NOMO-1 (cell line): Measurements from ENCODE around the gene AZGP1.
A peak's percentile ranks its signal among the peaks of the same experiment; 100 is the strongest.
"Not testable (repeated sequence)": the region's sequence is repeated elsewhere in the genome, so short reads cannot be mapped to it uniquely, and the experiment has no call there.

Experiments
- DNase-seq, 2 experiments: peaks; one replicate each; lab custom pipeline; 2025; ENCODE audit not compliant: unreplicated experiment in 2 of 2; lab: John Stamatoyannopoulos, UW

The AZGP1 gene

DNA sequence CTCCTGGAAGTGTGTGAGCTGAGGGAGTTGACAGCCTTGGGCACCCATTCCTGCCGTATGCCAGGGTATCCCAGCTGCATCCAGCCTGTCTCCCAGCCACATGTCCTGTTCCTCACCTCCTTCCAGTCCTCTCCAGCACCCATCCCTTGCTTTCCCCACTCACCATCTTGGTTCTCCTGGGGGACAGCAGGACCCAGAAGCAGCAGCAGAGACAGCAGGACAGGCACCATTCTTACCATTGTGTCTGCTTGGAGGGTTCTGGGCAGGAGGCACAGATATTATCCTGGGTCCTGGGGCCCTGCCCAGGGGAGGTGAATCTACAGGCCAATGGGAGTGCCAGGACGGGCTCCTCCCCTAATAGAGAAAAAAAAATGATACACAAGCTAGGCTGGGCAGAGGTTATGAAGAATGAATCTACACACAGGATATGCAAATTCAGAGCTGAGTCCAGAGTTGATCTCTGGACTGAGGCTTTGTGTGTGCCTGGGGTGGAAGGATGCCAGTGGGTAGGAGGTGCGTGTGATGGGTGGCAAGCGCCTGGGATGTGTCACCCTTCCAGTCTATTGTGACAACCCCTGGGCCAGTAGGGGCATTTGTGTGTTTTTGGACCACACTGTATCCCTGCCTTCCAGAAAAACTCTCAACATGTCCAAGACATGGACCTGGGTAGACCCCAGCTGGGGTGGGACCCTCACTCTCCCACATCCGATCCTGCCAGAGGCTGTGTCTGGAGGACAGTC lies at the start of gene AZGP1:
AZGP1 (minus strand) TSS at position 250 of the 740 bp plus-strand sequence; CDS start at position 239, 11 bp downstream.
- no peak for DNase-seq

DNA sequence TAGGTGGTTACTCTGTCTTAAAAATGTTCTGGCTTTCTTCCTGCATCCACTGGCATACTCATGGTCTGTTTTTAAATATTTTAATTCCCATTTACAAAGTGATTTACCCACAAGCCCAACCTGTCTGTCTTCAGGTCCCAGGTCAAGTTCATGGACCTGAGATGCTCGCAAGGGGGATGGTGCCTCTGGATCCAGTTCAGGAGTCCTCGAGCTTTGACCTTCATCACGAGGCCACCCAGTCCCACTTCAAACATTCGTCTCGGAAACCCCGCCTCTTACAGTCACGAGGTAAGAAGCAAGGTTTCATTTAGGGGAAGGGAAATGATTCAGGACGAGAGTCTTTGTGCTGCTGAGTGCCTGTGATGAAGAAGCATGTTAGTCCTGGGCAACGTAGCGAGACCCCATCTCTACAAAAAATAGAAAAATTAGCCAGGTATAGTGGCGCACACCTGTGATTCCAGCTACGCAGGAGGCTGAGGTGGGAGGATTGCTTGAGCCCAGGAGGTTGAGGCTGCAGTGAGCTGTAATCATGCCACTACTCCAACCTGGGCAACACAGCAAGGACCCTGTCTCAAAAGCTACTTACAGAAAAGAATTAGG lies 48.3 kb upstream of the AZGP1 start:
- no peak for DNase-seq

DNA sequence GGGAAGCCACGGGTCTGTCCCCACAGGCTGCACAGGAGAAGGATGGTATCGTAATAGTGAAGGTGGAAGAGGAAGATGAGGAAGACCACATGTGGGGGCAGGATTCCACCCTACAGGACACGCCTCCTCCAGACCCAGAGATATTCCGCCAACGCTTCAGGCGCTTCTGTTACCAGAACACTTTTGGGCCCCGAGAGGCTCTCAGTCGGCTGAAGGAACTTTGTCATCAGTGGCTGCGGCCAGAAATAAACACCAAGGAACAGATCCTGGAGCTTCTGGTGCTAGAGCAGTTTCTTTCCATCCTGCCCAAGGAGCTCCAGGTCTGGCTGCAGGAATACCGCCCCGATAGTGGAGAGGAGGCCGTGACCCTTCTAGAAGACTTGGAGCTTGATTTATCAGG lies 47.7 kb upstream of the AZGP1 start:
- no peak for DNase-seq

DNA sequence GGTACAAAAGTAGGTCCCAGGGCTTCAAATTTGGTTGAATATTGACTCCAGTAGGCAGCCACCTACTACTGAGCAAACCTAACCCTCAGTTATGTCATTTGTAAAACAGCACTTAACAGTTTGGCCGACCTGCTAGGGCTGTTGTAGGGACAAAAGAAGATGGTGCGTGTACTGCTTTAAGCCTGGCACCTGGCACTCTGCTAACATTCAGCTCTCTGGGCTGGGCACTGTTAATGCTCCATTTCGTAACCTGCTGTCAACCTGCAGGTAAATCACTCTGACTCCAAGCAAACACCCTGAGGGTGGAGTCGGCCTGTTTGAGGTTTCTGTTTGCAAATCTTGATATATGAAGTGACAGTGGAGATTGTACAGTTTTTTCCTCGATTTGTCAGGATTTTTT lies 46.8 kb upstream of the AZGP1 start:
- DNase-seq, result peak in 1 of 2 experiments; percentile 53

DNA sequence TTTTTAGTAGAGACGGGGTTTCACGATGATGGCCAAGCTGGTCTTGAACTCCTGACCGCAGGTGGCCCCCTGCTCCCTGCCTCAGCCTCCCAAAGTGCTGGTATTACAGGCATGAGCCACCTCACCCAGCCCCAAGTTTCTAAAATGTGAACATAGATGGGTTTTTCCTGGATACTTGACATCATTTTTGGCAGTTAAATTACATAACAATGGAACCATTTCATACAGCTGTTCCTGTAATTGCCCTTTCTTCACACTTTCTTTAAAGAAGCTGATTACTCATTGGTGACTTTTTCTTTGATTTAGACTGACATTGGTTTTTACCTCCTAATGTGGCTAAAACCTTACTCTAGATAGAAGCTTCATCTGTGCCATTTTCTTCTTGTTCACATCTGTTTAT lies 45.5 kb upstream of the AZGP1 start:
- peak; percentile 75 to 91 for DNase-seq

DNA sequence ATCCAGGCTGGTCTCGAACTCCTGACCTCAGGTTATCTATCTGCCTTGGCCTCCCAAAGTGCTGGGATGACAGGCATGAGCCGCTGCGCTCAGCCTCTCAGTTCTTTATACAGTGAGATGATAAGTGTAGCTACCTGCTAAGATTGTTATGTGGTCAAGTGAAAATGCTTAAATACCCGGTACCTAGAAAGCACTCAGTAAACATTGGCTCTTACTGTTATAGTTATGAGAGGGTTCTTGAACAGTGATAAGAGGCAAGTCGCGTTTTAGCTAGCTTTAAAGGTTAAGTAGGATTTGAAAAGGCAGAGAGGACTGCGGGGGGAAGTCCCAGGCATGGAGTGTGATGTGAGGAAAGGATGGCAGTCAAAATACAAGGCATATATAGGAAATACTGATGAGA lies 44.1 kb upstream of the AZGP1 start:
- no peak for DNase-seq

DNA sequence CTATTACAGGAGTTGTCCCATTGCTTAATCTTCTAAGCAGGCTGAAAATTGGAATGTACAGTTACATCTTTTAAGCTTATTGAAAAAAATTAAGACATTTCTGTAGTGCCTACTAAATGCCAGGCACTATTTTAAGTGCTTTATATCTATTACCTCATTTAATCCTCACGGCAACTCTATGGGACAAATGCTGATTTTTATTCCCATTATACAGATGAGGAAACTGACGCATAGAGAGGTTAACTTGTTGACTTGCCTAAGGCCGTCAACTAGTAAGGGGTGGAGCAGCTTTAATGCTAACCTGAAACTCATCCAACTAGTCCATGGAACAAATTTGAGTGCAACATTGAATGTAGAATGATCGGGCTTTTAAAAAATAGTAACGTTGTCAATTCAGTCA lies 42.0 kb upstream of the AZGP1 start:
- DNase-seq, result no peak

DNA sequence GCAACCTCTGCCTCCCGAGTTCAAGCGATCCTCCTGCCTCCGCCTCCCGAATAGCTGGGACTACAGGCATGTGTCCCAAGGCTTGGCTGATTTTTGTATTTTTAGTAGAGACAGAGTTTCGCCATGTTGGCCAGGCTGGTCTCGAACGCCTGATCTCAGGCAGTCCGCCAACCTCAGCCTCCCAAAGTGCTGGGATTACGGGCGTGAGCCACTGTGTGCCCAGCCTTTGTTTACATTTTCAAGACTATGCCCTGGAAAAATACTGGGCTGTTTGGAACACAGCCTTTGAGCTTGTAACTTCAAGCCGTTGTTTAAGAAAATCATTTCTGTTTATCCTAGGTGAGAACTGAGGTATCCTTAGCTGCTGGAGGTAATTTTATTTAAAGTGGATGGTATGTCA lies 41.5 kb upstream of the AZGP1 start:
- DNase-seq, result no peak

DNA sequence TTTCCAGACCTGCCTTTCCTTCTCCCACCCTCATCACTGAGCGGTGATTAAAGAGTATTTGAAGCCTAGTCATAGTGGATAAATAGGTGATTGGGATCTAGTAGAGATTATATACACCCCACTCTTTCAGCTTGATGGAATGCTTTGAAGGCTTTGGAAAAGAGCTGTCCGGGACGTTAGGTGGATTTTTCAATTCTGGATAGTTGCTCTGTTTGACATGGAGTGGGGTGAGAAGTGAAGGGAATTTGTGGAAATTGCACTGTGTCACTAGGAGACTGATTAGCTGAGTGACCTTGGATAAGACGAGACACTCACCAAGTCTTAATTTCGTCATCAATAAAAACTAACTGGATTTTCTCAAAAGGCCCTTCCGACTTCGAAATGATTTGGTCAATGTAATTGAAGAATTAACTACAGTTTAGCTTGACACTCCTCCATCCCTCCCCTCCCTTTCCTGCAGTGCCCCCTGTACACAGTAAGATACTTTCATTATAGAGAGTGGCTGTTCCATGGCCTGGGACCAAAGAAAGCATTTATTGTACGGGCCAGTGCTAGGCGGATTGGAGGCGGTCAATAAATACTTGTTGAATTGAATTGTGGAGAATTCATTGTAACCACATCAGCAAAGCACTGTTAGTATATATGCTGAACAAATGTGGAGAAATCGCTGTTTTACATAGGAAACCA lies 40.5 kb upstream of the AZGP1 start:
- no peak for DNase-seq

DNA sequence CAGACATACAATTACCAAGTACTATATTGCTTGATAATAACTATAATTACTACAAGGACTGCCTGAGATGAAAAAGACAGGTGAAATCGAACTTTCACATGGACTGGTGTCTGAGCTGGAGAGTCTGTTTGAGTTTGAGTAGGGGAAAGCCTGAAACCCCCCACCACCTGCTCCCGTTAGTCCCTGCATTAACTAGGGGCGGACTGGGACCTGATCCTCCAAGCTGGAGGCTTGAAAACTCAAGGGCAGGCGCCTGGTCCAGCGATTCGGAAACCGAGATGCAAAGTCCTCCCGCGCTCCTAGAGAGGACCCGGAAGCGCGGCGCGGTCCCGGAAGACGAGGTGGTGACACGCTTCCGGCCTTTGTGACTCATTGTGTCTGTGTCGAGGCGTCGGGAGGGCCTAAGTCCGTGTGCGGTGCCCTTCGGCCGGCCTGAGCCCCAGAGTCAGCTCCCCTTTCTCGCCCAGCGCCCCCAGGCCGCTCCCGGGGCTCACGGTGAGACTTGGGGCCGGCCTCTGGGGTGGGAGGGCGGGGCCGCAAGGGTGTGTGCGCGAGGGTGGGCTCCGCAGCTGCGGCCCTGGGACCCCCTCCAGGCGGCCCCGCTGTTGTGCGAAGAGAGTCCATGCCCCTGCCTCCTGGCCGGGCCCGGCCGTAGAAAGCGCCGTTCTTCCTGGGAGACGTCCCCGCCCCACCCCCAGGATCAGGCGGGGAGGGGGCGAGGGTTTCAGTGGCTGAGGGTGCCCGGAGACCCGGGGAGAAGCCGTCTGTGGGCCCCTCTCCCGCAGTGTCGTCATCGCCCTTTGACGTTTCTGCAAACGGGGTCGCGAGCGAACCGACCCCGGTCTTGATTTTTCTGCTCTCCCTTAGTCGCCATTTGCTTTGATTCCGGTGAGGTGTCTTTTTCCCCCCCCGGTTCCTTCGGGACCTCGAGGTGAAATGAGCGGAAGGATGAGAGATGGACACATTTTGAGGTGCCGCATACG lies 39.7 kb upstream of the AZGP1 start, which contains the start of gene ZKSCAN1:
ZKSCAN1 (plus strand) TSS at position 365 of the 983 bp plus-strand sequence. CDS start 7,911 bp downstream, outside the sequence.
- DNase-seq, result peak; percentile 94 to 95

DNA sequence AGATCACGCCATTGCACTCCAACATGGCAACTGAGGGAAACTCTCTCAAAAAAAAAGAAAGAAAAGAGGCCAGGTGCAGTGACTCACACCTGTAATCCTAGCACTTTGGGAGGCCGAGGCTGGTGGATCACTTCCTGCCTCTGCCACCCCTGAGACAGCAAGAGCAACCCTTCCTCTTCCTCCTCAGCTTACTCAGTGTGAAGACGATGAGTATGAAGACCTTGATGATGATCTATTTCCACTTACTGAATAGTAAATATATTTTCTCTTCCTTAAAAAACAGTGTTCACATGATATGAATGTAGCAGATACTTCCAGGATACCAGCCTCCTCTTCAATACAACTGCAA lies 37.5 kb upstream of the AZGP1 start:
- no peak for DNase-seq

DNA sequence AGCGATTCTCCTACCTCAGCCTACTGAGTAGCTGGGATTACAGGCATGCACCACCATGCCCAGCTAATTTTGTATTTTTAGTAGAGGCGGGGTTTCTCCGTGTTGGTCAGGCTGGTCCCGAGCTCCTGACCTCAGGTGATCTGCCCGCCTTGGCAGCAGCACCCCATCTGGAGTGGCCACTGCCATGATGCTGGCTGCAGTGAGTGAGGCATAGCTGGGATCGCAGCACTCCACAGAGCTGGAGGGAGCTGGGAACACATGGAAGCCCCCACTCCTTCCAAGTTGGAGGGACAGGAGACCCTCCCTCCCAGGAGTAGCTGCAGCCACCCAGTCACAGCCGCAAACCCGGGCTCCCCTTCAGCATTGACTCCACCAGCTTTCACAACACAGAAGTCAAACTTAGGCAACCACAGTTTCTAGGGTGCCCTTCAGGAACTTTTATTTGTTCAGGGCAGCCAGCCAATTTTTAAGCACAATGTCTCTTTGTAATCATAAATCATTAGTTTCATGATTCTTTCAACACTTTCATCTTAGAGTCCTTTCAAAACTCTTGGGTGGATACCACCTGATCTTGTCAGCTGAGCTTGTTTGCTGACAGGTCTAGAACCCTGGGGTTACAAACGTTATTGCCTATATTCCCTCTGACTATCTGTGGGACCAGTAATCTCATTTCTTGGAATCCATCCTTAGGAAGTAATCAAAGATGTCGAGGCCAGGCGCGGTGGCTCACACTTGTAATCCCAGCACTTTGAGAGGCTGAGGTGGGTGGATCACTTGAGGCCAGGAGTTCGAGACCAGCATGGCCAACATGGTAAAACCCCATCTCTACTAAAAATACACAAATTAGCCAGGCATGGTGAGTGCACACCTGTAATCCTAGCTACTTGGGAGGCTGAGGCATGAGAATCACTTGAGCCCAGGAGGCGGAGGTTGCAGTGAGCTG lies 36.8 kb upstream of the AZGP1 start:
- peak; percentile 66 to 84 for DNase-seq

DNA sequence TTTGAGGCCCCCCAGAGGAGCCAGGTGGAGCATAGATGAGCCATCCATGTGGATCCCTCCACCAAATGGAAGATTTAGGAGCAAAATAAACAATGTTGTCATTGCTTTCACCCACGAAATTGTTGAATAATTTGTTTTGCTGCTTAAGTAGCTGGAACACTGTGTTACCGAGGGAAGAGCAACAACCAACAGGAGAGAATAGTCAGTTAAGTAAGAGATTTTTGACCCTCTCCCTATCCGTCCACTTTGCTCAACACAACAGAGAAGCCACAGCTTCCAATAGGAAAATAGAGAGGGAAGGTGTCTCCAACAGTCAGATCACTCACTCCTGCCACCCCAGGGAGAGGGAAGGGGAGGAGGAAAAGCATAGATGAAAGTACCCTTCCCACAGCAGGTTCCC lies 35.7 kb upstream of the AZGP1 start:
- DNase-seq, result no peak

DNA sequence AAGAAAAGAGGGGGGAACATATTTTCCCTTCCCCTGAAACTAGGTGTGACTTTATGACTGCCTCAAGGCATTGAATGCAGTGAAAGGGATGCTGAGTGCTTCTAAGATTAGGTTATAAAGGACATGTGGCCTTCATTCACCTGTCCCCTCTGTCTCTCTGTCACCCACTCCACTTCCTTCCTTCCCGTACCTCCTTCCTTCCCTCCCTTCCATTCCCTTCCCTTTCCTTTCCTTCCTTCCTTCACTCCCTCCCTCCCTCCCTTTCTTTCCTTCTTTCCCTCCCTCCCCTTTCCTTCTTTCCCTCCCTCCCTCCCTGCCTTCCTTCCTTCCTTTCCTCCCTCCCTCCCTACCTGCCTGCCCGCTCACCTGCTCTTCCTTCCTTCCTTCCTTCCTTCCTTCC lies 35.1 kb upstream of the AZGP1 start:
- no peak for DNase-seq

DNA sequence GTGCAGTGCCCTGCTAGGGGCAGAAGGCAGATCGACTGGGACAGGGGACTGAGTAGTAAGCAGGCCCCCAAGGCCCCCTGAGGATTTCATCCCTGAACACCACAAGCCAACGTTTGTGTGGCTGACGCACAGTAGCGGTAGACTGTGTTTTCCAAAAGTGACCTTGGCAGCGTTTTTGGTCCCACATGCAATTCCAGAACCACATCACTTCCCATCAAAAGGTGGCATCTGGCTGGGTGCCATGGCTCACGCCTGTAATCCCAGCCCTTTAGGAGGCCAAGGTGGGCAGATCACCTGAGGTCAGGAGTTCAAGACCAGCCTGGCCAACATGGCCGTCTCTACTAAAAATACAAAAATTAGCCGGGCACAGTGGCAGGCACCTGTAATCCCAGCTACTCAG lies 34.1 kb upstream of the AZGP1 start:
- DNase-seq, result not testable (repeated sequence)

DNA sequence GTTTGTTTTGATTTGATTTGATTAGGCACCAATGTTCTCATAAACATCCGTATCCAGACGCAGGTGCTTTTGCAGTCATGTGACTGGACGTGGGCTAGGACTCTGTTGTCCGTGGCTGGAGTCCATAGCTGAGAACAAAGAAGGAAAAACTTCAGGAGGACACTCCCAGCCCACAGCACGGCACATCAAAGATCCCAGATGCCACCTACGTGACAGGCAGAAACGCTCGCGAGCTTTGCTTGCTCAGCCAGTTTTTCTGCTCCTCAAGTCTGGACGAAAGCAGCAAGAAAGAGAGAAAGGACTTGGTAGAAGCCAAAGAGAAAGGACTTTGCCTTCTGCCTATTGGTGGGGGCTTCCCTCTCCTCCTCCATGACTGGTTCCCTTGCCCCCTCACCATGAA lies 32.7 kb upstream of the AZGP1 start:
- no peak for DNase-seq

DNA sequence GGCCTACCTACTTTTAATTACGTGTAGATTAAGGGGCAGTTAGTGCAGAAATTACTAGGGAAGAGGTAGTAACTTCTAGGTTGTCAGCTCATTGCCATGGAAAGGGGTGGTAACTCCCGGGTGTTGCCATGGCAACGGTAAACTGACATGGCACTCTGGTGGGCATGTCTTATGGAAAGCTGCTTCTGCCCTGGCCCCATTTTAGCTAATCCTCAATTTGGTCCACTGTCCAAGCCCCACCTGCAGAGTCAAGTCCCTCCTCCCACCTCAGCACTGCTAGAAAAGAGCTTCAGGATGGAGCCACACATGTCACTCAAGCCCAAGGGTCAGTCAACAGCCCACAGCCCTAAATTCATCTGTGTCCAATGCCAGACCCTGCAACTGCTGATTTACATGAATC lies 32.1 kb upstream of the AZGP1 start:
- DNase-seq, result no peak

DNA sequence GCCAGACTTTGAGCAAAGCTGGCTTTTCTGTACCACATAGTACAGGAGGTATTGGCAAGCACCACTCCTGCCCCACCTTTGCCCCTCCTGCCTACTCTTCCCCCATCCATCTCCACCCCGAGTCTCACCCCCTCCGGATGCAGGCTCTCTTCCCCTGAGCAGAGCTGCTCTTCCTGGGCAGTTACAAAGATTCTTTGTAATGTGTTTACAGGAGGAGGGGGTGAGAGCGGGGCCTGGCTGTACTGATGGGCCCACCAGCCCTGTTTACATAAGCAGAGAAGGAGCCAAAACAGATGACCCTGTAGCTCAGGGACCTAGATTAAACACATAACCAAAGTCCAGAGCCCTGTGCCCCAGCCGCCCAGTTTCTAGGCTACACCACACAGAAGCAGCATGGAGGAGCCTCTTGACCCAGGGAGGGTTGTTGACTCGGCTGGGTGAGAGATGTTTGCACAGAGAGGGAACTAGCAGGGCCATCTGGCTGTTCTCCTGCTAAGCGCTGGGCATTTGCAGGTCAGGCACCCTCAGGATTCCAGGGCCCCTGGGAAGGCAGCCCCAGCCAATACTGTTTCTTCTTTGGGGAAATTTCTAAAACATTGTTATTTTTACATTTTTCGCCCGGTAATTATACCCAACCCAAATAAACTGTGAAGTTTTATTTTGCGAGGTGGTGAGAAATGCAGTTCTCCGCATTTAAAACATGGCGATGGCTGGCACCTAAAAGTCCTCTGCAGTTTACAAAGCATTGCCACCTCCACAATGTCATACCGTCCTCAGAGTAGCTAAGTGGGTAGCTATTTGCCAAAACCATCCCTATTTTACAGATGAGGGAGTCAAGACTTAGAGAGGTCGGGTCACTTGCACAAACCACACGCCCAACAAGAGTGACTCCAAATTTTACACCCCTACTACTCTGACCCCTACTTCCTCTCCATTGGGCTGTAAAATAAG lies 28.2 kb upstream of the AZGP1 start:
- DNase-seq, result no peak

DNA sequence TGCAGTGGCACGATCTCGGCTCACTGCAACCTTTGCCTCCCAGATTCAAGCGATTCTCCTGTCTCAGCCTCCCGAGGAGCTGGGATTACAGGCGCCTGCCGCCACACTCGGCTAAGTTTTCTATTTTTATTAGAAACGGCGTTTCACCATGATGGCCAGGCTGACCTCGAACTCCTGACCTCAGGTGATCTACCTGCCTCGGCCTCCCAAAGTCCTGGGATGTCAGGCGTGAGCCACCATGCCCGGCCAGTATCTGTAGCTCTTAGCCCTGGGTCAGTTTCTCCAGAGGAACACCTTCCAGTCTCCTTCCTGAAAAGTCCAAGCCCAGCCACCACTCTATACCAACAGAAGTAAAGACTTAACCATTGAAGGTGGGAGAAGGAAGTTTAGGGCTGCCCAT lies 24.4 kb upstream of the AZGP1 start:
- DNase-seq, result no peak
